ENCODE data around the gene AK1. TPM values are rescaled to one million over a fixed set of nuclear protein-coding genes. Genes with fewer than 3 reads are reported as not detected.

Gene AK1, protein sequence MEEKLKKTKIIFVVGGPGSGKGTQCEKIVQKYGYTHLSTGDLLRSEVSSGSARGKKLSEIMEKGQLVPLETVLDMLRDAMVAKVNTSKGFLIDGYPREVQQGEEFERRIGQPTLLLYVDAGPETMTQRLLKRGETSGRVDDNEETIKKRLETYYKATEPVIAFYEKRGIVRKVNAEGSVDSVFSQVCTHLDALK
- total RNA-seq (2021; ENCODE audit: unreplicated experiment) (62.1 TPM), Bru-seq, nascent RNA (percentile 64 among the genes with signal in this experiment), BruChase-seq, experiment 1, labeled RNA remaining after a 2-hour chase (percentile 70 among the genes with signal in this experiment), BruChase-seq, experiment 2, labeled RNA remaining after a 6-hour chase (percentile 85 among the genes with signal in this experiment)
- 89.8 TPM for polyA plus RNA-seq (2012; ENCODE audit: insufficient read length)
- long read RNA-seq, transcript AK1-203 (7 exons, 2,266 nt): major isoform, 38 of 49 reads
- long read RNA-seq, partial matches to known transcripts: 3 of 49 reads
- long read RNA-seq, other reads (novel, unspliced or antisense): 8 of 49 reads

DNA sequence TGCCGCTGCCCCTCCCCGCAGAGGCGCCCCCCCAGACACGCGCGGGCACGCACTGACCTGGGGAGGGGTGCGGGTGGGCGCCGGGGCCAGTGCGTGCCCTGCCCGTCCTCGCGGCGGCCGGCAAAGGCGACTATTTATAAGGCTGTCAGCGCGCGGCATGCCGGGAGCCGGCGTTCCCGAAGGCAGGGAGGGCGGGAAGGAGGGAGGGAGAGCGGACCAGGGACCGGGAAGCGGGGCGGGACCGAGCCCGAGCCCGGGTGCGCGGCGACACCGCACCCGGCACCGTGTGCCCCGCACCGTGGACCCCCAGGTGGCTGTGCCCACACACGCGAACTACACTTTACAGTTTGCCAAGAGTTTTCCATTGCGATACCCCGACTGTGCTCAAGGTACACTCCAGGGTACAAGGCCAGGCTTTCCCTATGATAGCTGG lies at the start of gene AK1:
AK1 (minus strand) TSS at position 110 of the 433 bp plus-strand sequence. CDS start 3,058 bp downstream, outside the sequence.
- Histone ChIP-seq H3K27ac (ENCODE audit: low read length) (peak within 1 kb of the TSS; percentile 83), H3K4me3 (ENCODE audit: low read depth in 2 of 2, low read length in 2 of 2) (peak within 1 kb of the TSS; percentile 39 to 64), H3K4me1 (ENCODE audit: control insufficient read depth, insufficient read depth, low read length) (peaks cover 30% of the 10 kb centered on the region; the same call in 1 of the 2 replicates), H3K36me3 (ENCODE audit: control insufficient read depth, insufficient read depth, low read length) (no peaks in the 10 kb centered on the region), H3K9me3 (ENCODE audit: control insufficient read depth, insufficient read depth, low read depth, low read length) (no peaks in the 10 kb centered on the region), H3K27me3 (ENCODE audit: control insufficient read depth, insufficient read depth, low read length) (no peaks in the 10 kb centered on the region)
- DNase-seq (ENCODE audit: low read depth, low spot score): no peak
- in situ Hi-C loops (cut with HindIII; ENCODE audit: low pct_unique_long_range_greater_than_20kb, low sequenced_read_pairs) (no loop called here), intact Hi-C loops (cut with micrococcal nuclease; ENCODE audit: unreplicated experiment) (loop anchor here (10.0 kb wide), 1 partner anchor 73 kb away; the partner anchor contains the start of gene FPGS)
- BruUV-seq (replicated peaks): no TSS peak
- ChIA-PET CTCF (no interaction called here), POLR2A (no interaction called here)
- TF ChIP-seq, protein P1, sequence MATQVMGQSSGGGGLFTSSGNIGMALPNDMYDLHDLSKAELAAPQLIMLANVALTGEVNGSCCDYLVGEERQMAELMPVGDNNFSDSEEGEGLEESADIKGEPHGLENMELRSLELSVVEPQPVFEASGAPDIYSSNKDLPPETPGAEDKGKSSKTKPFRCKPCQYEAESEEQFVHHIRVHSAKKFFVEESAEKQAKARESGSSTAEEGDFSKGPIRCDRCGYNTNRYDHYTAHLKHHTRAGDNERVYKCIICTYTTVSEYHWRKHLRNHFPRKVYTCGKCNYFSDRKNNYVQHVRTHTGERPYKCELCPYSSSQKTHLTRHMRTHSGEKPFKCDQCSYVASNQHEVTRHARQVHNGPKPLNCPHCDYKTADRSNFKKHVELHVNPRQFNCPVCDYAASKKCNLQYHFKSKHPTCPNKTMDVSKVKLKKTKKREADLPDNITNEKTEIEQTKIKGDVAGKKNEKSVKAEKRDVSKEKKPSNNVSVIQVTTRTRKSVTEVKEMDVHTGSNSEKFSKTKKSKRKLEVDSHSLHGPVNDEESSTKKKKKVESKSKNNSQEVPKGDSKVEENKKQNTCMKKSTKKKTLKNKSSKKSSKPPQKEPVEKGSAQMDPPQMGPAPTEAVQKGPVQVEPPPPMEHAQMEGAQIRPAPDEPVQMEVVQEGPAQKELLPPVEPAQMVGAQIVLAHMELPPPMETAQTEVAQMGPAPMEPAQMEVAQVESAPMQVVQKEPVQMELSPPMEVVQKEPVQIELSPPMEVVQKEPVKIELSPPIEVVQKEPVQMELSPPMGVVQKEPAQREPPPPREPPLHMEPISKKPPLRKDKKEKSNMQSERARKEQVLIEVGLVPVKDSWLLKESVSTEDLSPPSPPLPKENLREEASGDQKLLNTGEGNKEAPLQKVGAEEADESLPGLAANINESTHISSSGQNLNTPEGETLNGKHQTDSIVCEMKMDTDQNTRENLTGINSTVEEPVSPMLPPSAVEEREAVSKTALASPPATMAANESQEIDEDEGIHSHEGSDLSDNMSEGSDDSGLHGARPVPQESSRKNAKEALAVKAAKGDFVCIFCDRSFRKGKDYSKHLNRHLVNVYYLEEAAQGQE (IDR thresholded peaks at IDR 0.05; ENCODE audit: insufficient read depth in 1 of 2, low read depth in 2 of 2, low read length in 1 of 2): no peak
- TF ChIP-seq SIN3A (IDR thresholded peaks at IDR 0.05; ENCODE audit: borderline replicate concordance, insufficient read depth, low read depth, low read length) (no peak), POLR2AphosphoS5 (IDR thresholded peaks at IDR 0.05; ENCODE audit: low read depth, low read length) (peak; percentile 56; the same call in 1 of the 2 replicates), TCF7L2 (IDR thresholded peaks at IDR 0.05; ENCODE audit: low read depth, low read length) (no peak)
- TF ChIP-seq, protein P2, sequence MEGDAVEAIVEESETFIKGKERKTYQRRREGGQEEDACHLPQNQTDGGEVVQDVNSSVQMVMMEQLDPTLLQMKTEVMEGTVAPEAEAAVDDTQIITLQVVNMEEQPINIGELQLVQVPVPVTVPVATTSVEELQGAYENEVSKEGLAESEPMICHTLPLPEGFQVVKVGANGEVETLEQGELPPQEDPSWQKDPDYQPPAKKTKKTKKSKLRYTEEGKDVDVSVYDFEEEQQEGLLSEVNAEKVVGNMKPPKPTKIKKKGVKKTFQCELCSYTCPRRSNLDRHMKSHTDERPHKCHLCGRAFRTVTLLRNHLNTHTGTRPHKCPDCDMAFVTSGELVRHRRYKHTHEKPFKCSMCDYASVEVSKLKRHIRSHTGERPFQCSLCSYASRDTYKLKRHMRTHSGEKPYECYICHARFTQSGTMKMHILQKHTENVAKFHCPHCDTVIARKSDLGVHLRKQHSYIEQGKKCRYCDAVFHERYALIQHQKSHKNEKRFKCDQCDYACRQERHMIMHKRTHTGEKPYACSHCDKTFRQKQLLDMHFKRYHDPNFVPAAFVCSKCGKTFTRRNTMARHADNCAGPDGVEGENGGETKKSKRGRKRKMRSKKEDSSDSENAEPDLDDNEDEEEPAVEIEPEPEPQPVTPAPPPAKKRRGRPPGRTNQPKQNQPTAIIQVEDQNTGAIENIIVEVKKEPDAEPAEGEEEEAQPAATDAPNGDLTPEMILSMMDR (IDR thresholded peaks at IDR 0.05): no peak
- ATAC-seq: peak; percentile 83

DNA sequence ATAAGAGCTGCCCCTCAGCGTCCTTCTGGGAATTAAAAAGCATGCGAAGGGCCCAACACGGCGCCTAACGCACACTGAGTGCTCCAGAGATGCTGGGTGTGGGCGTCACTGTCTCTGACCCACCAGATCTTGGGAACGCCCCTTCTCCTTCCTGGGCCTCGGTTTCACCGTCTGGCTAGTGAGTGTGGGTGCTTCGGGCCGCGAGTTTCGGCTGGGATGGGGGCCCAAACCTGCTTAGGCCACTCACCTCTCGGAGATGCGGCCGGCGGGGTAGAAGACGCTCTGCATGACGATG lies 49.4 kb upstream of the AK1 start:
- ChIA-PET POLR2A (no interaction called here), CTCF (no interaction called here)
- Histone ChIP-seq H3K27ac (ENCODE audit: low read length) (no peak overlapping the region), H3K27me3 (ENCODE audit: control insufficient read depth, insufficient read depth, low read length) (no peaks in the 10 kb centered on the region), H3K4me1 (ENCODE audit: control insufficient read depth, insufficient read depth, low read length) (peaks cover 20% of the 10 kb centered on the region), H3K36me3 (ENCODE audit: control insufficient read depth, insufficient read depth, low read length) (no peaks in the 10 kb centered on the region), H3K4me3 (ENCODE audit: low read depth in 2 of 2, low read length in 2 of 2) (no peak overlapping the region), H3K9me3 (ENCODE audit: control insufficient read depth, insufficient read depth, low read depth, low read length) (no peaks in the 10 kb centered on the region)
- in situ Hi-C loops (cut with HindIII; ENCODE audit: low pct_unique_long_range_greater_than_20kb, low sequenced_read_pairs) (loop anchor here (25.0 kb wide), 1 partner anchor 160 kb away; no protein-coding TSS in a partner anchor), intact Hi-C loops (cut with micrococcal nuclease; ENCODE audit: unreplicated experiment) (no loop called here)
- no peak for DNase-seq (ENCODE audit: low read depth, low spot score)
- TF ChIP-seq TCF7L2 (IDR thresholded peaks at IDR 0.05; ENCODE audit: low read depth, low read length): no peak
- TF ChIP-seq, protein P1 (IDR thresholded peaks at IDR 0.05; ENCODE audit: insufficient read depth in 1 of 2, low read depth in 2 of 2, low read length in 1 of 2): no peak
- TF ChIP-seq SIN3A (IDR thresholded peaks at IDR 0.05; ENCODE audit: borderline replicate concordance, insufficient read depth, low read depth, low read length): no peak
- TF ChIP-seq POLR2AphosphoS5 (IDR thresholded peaks at IDR 0.05; ENCODE audit: low read depth, low read length): no peak
- TF ChIP-seq, protein P2 (IDR thresholded peaks at IDR 0.05): no peak
- no peak for ATAC-seq
- no TSS peak for BruUV-seq (replicated peaks)

All from Panc1 (cell line).